ENCODE results near the gene L3MBTL4.

The L3MBTL4 gene

DNA sequence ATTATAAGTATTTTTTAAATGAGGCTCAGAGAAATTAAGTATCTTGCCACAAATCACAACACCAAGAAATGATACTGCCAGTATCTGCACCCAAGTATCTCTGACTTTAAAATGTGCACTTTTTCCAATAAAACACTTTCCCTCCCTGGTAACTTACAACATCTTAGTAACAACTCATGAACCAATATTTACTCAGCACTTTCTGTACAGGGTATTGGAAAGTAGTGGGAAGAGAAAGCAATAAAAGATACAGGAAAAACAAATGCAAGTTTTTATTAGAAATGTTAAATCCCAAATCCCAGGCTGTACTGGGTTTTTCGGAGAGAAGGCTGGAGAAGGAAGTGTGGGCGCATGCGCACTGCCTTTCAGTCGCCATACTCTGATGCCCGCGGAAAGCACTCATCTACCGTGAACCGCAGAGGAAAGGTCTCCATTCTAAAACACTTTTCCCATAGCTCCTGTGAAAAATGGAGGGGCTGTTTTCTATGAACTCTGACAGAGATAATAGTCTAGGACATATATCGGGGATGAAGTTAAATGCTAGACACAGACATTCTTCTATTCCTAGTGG is 52.1 kb downstream of the L3MBTL4 start:
- DNase-seq, result no peak

DNA sequence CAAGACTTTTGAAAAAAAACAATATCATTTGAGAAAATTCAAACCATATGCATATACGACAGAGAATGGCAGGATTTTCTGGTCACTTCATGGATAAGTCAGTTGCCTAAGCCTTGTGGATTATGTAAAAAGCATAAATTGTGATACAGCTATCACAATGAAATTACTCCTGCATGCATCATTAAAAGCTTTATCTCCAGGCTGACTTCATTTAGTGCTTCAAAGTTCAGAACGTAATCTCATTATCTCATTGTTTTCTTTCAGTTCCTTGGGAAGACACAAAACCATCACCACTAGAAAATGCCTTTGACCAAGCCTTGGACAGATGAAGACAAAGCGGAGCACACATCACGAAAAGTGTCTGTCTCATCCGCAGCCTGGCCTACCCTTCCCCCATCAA is 57.0 kb downstream of the L3MBTL4 start:
- no peak for DNase-seq

GRCh38 chr18:6355789-6356589 is 58.7 kb downstream of the L3MBTL4 start:
- DNase-seq, result no peak

- no peak for DNase-seq
Observed at GRCh38 chr18:6352275-6352674, 62.4 kb downstream of the L3MBTL4 start.

DNA sequence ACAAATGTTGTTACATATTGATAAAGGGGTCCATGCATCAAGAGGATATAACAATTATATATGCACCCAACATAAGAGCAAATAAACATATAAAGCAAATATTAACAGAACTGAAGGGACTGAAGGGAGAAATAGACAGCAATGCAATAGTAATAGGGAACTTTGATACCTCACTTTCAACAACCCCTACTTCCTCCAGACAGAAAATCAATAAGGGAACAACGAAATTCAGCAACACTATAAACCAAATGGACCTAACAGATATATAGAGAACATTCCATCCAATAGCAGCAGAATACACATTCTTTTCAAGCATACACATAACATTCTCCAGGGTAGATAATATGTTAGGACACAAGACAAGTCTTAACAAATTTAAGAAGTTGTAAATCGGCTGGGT is 71.7 kb downstream of the L3MBTL4 start:
- no peak for DNase-seq

DNA sequence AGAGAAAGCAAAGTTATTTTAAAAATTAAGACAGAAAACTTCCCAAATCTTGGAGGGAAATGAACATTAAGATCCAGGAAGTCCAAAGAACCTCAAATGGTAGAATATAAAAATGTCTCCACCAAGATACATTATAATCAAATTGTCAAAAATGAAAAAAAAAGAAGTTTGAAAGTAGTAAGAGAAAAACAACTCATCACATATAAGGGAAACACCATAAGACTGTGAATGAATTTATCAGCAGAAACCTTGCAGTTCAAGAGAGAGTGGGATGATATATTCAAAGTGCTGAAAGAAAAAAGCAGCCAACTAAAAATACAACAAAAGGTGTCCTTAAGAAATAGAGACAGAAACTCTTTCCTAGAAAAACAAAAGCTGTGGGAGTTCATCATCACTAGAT is 73.0 kb downstream of the L3MBTL4 start:
- DNase-seq, result no peak

DNA sequence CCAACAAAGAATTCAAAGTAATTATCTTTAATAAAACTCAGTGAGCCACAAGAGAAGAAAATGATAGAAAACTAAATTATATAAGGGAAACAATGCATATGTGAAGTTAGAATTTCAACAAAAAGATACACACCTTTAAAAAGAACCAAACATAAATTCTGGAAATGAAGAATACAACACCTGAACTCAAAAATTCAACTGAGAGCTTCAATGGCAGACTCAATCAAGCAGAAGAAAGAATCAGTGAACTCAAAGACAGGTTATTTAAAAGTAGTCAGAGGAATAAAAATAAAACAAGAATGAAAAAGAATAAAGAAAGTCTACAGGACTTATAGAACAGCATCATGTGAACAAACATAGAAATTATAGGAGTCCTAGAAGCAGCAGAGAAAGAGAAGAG is 73.4 kb downstream of the L3MBTL4 start:
- no peak for DNase-seq

DNA sequence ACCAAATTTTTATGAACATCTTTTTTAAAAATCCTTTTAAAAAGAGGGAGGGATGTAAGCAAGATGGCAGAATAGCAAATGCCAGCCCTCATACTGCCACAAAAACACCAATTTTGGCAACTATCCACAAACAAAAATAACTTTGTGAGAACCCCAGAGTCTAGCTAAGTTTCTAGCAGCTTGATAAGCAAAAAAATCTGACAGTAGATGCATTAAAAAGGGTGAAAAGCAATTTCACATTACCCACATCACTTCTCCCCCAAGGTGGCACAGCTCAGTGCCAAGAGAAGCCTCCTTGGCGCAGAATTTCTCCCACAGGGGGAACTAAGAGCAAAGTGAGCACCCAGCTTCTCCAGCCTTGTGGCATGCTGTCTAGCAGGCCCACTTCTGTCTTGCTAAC is 74.6 kb downstream of the L3MBTL4 start:
- DNase-seq, result no peak

DNA sequence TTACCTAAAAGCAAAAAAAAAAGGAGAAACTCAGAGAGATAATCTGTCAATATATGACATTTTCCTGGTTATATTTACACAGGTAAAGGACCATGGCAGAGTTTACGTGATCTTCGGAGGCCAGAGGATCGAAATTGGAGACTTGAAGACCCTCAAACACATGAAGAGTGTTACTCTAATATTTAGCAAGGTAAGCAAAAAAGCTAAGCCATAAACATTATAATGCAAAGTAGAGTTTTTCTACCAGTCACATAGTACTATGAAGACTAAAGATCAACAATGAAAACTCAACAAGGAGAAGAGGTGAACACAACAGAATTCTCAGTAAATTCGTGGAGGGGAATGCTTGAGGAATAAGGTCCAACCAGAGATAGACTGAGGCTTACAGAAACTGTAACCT is 78.5 kb downstream of the L3MBTL4 start:
- DNase-seq, result no peak

DNA sequence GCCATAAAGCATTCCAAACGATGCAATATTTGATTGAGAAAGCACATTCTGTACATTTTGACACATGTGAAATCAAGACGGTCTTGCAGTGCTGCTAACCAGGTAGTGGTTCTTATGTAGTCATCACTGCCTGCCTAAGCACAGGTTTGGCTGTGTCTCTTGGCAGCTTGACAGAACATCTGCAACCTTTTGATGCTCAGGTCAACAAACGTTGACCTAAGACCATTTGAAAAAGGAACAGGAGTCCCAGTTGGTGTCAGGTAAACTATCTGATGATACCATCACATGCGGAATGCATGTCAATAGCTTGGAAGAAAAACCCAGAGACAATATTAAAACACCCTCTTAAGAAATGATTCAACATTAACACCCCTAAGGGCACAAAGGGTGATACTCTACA is 80.7 kb downstream of the L3MBTL4 start:
- DNase-seq, result no peak

DNA sequence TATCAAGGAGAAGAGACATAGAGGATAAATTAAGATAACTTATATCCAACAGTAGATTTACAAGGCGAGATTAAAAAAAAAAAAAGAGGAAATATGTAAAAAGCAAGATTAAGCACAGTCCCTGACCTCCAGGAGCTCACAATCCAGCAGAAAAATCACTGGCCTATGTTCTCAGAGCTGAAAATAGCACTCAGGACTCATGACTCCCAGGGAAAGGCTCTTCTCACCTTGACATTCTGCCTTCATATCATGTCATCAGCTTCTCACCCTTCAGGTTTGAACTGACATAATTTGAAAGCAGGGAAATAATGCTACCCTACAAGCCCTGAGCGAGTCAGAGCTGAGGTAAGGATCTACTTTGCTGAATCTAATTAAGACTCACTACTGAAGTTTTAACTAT is 82.8 kb downstream of the L3MBTL4 start:
- DNase-seq, result no peak

DNA sequence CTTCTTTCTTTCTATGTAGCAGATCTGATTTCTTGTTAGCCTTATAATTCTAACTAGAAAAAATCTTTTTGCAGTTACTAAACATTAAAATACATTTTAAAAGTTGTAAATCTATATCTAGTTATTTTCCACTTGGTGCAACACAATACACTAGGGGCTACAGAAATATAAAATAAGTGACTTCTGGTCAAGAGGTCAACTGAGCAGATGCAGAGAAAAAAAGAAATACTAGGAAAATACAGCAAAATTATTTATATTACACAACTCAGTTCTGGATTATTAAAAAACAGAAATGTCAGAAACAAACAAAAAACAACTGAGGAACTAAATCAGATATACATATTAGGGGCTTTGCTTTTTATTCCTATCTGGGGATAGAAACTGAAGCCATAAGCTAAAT is 83.9 kb downstream of the L3MBTL4 start:
- no peak for DNase-seq

GRCh38 chr18:6328621-6329010 is 86.1 kb downstream of the L3MBTL4 start:
- no peak for DNase-seq

DNA sequence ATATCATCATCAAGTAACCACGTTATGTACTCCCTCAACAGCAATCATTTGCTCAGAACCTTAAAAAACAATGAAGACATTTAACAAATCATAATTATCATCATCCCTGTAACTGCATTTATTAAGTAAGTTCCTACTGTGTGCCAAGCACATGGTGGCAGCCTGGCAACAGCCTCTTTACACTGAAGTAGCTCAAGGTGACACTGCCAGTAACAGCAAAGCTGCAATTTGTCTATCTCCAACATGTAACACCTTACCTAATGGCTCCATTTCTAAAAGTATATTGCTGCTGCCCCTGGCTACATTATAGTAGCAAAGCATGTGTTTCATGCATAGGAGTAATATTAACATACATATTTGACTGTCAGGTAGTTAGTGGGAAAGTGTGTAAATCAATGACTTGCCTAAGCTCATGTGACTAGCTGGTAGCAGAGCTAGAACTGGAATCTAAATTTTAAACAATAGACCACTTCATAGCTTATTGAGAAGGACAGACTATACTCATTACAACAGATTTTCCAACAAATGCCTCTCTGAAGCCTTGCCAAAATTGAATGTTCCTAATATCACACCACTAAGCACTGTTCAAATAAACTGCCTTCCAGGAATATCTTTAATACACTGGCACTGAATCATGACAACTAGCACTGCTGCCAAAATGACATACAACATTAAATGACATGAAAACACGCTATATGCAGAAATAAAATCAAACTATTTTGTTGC is 86.7 kb downstream of the L3MBTL4 start:
- DNase-seq, result no peak

DNA sequence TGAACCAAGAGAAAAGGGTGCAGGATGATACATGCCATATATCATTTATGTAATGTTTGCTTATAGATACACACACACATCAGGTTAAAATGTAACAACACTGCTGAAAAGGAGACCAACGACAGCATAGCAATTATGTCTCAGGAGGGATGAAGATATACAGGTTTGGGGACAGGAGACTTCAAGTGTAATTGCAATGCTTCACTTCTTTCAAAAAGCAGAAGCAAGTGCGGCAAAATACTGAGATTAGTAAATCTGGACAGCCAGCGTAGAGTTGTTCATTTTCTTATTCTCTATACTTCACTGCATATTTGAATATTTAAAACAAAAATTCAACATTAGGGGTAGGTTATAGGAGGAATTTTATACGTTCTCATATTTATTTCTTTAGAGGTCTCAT is 87.2 kb downstream of the L3MBTL4 start:
- no peak for DNase-seq

- DNase-seq, result no peak
Observed at GRCh38 chr18:6326566-6326965, 88.1 kb downstream of the L3MBTL4 start.

GRCh38 chr18:6323319-6323889 is 91.3 kb downstream of the L3MBTL4 start:
- DNase-seq, result no peak

GRCh38 chr18:6315517-6316331 is 99.0 kb downstream of the L3MBTL4 start:
- DNase-seq, result no peak

DNA sequence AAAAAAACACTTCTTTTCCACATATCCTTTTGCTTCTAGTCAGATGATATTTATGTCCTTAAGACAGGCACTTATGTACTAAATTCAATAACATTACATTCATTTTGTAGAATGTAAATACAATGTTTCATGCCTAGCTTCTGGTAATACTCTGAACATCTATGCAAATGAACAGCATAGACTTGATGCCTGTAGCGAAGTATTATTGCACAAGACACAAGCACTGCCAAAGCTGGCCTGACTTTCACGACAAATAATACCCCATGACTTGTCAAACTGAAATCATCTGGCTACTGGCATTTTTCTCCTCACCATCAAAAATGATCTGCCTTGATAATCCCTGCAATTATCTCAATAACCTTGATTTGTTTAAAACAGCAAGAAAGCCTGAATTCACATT is 101.3 kb downstream of the L3MBTL4 start:
- DNase-seq, result no peak

DNA sequence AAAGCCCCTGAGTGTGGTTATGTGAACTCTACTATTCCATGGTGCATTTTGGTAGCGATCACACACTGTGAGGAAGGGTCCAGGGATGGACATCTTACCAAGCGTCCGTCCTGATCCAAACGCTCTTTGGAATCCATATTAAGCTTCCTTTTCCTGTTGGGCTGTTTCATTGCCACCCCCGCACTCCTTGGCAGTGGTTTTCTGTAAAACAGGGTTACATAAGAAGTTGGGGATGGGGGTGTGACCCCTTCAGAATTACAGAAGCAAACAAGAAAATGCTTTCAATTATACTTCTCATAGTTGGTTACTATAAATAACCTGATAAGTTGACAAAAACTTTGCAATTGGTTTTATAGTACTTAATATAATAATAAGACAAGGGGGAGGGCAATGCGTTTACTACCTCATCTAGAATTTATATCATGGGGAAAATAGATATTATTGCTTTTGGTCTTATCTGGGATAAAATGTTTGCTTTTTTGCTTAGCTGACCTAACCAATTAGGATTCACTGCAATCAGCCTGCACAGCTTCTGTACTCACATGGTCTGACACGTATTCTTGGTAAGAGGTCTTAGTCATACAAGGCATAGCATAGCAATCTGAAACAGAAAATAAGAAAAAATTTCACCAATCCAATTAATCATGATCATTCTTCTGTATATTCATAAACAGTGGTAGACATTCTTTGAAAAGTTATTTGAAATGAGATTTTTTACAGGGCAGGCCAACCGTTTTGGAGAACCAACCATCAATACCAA is 103.1 kb downstream of the L3MBTL4 start:
- DNase-seq, result no peak

DNA sequence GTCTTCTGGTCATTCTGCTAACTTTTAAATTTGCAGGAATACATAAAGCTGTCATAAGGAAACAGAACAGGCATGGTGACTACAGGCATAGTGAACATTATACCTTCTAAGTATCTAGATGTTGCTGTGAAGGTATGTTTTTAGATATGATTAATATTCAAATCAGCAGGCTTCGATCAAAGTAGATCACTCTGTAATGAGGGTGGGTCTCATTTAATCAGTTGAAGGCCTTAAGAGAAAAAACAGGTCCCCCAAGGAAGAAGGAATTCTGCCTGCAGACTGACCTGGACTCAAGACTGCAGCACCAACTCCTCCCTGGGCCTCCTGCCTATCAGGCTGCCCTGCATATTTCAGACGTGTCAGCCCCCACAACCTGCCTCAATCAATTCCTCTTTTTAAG is 104.0 kb downstream of the L3MBTL4 start:
- no peak for DNase-seq

GRCh38 chr18:6297875-6298274 is 116.8 kb downstream of the L3MBTL4 start:
- no peak for DNase-seq

All from NCI-H524 (cell line).